H9 (cell line): ENCODE measurements around the gene SMAD3. TPM values are rescaled to one million over a fixed set of nuclear protein-coding genes. Genes with fewer than 3 reads are reported as not detected.

Source experiments
- DNase-seq: peaks from one replicate; pipeline ENCODE4 v3.0.0-alpha.2; 2017
- H2AFZ ChIP-seq: one replicate; pipeline ENCODE4 v1.6.1; 2013; ENCODE audit warnings: mild to moderate bottlenecking, low read length, control low read depth, moderate library complexity
- H2AK5ac ChIP-seq: 2 replicates; pipeline ENCODE4 v1.6.1; 2013; ENCODE audit warnings: low read length, control low read depth, mixed read lengths; ENCODE audit not compliant: insufficient read length
- H2BK120ac ChIP-seq: one replicate; pipeline ENCODE4 v1.6.1; 2013; ENCODE audit warnings: low read depth, mild to moderate bottlenecking, low read length, control low read depth, inconsistent platforms; ENCODE audit not compliant: poor library complexity, severe bottlenecking
- H2BK12ac ChIP-seq: 2 replicates; pipeline ENCODE4 v1.6.1; 2013; ENCODE audit warnings: low read length, control low read depth, mixed read lengths, low read depth; ENCODE audit not compliant: insufficient read length
- H2BK15ac ChIP-seq: 2 replicates; pipeline ENCODE4 v1.6.1; 2013; ENCODE audit warnings: low read depth, low read length, control low read depth
- H2BK20ac ChIP-seq: one replicate; pipeline ENCODE4 v1.6.1; 2013; ENCODE audit warnings: low read depth, mild to moderate bottlenecking, low read length, control low read depth, inconsistent platforms; ENCODE audit not compliant: poor library complexity, severe bottlenecking
- H2BK5ac ChIP-seq: 2 replicates; pipeline ENCODE4 v1.6.1; 2013; ENCODE audit warnings: low read length, control low read depth, mixed read lengths; ENCODE audit not compliant: insufficient read length
- H3K14ac ChIP-seq: 2 replicates; pipeline ENCODE4 v1.6.1; 2013; ENCODE audit warnings: low read length, control low read depth; ENCODE audit not compliant: insufficient read depth
- H3K18ac ChIP-seq: 2 replicates; pipeline ENCODE4 v1.6.1; 2013; ENCODE audit warnings: low read depth, mild to moderate bottlenecking, mixed read lengths, low read length, control low read depth; ENCODE audit not compliant: insufficient read length
- H3K23ac ChIP-seq: 2 replicates; pipeline ENCODE4 v1.6.1; 2013; ENCODE audit warnings: low read length, control low read depth, mixed read lengths, low read depth; ENCODE audit not compliant: insufficient read length
- H3K23me2 ChIP-seq: 2 replicates; pipeline ENCODE4 v1.6.1; 2013; ENCODE audit warnings: low read depth, mild to moderate bottlenecking, mixed read lengths, low read length, control low read depth; ENCODE audit not compliant: insufficient read length, poor library complexity, severe bottlenecking
- H3K27ac ChIP-seq: 2 replicates; pipeline ENCODE4 v1.5.1; 2013; ENCODE audit warnings: low read length, control low read depth, mixed read lengths, low read depth; ENCODE audit not compliant: insufficient read length
- H3K27me3 ChIP-seq: 2 replicates; pipeline ENCODE4 v1.6.1; 2013; ENCODE audit warnings: low read length, control low read depth, inconsistent platforms; ENCODE audit not compliant: insufficient read depth
- H3K4ac ChIP-seq: 2 replicates; pipeline ENCODE4 v1.6.1; 2013; ENCODE audit warnings: low read depth, mild to moderate bottlenecking, control low read depth, inconsistent platforms, low read length, moderate library complexity
- H3K4me1 ChIP-seq: 2 replicates; pipeline ENCODE4 v1.6.1; 2013; ENCODE audit warnings: low read length, control low read depth, inconsistent platforms; ENCODE audit not compliant: insufficient read depth
- H3K4me2 ChIP-seq: 2 replicates; pipeline ENCODE4 v1.6.1; 2013; ENCODE audit warnings: low read length, control low read depth, mixed read lengths; ENCODE audit not compliant: insufficient read length, insufficient read depth
- H3K56ac ChIP-seq: 2 replicates; pipeline ENCODE4 v1.6.1; 2013; ENCODE audit warnings: low read depth, mild to moderate bottlenecking, mixed read lengths, low read length, control low read depth; ENCODE audit not compliant: insufficient read length
- H3K79me1 ChIP-seq: 2 replicates; pipeline ENCODE4 v1.6.1; 2013; ENCODE audit warnings: low read depth, mild to moderate bottlenecking, moderate library complexity, low read length, control low read depth, inconsistent platforms; ENCODE audit not compliant: insufficient read depth, poor library complexity, severe bottlenecking
- H3K79me2 ChIP-seq: 2 replicates; pipeline ENCODE4 v1.6.1; 2013; ENCODE audit warnings: low read length, control low read depth, inconsistent platforms; ENCODE audit not compliant: insufficient read depth
- H3K9ac ChIP-seq: 2 replicates; pipeline ENCODE4 v1.6.1; 2013; ENCODE audit warnings: low read length, control low read depth, mixed read lengths; ENCODE audit not compliant: insufficient read length; ENCODE audit errors: extremely low read depth
- H3K9me3 ChIP-seq: one replicate; pipeline ENCODE4 v1.6.1; 2013; ENCODE audit warnings: low read depth, low read length, inconsistent platforms; ENCODE audit not compliant: control insufficient read depth
- H3T11ph ChIP-seq: one replicate; pipeline ENCODE4 v1.6.1; 2013; ENCODE audit warnings: mild to moderate bottlenecking, low read length, control low read depth, inconsistent platforms
- H4K20me1 ChIP-seq: one replicate; pipeline ENCODE4 v1.6.1; 2013; ENCODE audit not compliant: control insufficient read depth, insufficient read length, insufficient read depth
- H4K5ac ChIP-seq: 2 replicates; pipeline ENCODE4 v1.6.1; 2013; ENCODE audit warnings: low read depth, mild to moderate bottlenecking, mixed read lengths, low read length, control low read depth; ENCODE audit not compliant: insufficient read length
- H4K8ac ChIP-seq: replicated peaks from 2 replicates; pipeline ENCODE4 v1.6.1; 2013; ENCODE audit warnings: low read length, control low read depth, mixed read lengths, low read depth; ENCODE audit not compliant: insufficient read length
- H4K91ac ChIP-seq: 2 replicates; pipeline ENCODE4 v1.6.1; 2013; ENCODE audit warnings: low read depth, mild to moderate bottlenecking, moderate library complexity, mixed read lengths, low read length, control low read depth; ENCODE audit not compliant: insufficient read length
- H3K27ac Mint-ChIP-seq, 3 experiments: 2 replicates in 2 of 3; 3 replicates in 1 of 3; pipeline ENCODE4 v1.8.0; 2020 to 2021; ENCODE audit warnings: mixed read lengths in 3 of 3, mild to moderate bottlenecking in 1 of 3, moderate library complexity in 1 of 3
- H3K27me3 Mint-ChIP-seq: 2 replicates; pipeline ENCODE4 v1.8.0; 2021; ENCODE audit warnings: low read depth, mild to moderate bottlenecking, moderate library complexity, mixed read lengths
- H3K36me3 Mint-ChIP-seq, 3 experiments: 2 replicates in 2 of 3; 3 replicates in 1 of 3; pipeline ENCODE4 v1.8.0; 2020 to 2021; ENCODE audit warnings: low read depth in 3 of 3, mixed read lengths in 3 of 3; ENCODE audit not compliant: insufficient read depth in 1 of 3
- H3K4me1 Mint-ChIP-seq, 2 experiments: 2 replicates each; pipeline ENCODE4 v1.8.0; 2020; ENCODE audit warnings: mixed read lengths in 2 of 2
- H3K4me3 Mint-ChIP-seq, 2 experiments: 2 replicates in 1 of 2; 3 replicates in 1 of 2; pipeline ENCODE4 v1.8.0; 2020 to 2021; ENCODE audit warnings: mild to moderate bottlenecking in 2 of 2, mixed read lengths in 2 of 2, moderate library complexity in 1 of 2
- H3K9me3 Mint-ChIP-seq, 2 experiments: 2 replicates in 1 of 2; 3 replicates in 1 of 2; pipeline ENCODE4 v1.8.0; 2020; ENCODE audit warnings: mild to moderate bottlenecking in 2 of 2, mixed read lengths in 2 of 2, moderate library complexity in 1 of 2
- CTCF ChIP-seq: fragments of 200-600 bp; sonication (generic); conservative IDR thresholded peaks from 3 replicates; pipeline ENCODE4 v1.8.0; 2021; ENCODE audit warnings: antibody characterized with exemption, mild to moderate bottlenecking
- WGBS: extraction: QIAGEN DNeasy Blood & Tissue Kit; methylation state at CpG from one replicate; pipeline ENCODE4 v1.1.7; 2013; ENCODE audit warnings: missing lambda C conversion rate, low lambda C conversion rate, mixed read lengths; ENCODE audit not compliant: insufficient read length; ENCODE audit errors: extremely low coverage; 5-methylcytosine and 5-hydroxymethylcytosine counted together
- total RNA-seq: library from RNA; stranded (reverse); gene quantifications from 2 replicates; pipeline ENCODE4 v1.2.1, GENCODE V29; 2021

The SMAD3 gene
- total RNA-seq, 1 experiment from 2014 or later: 26.7 TPM

DNA sequence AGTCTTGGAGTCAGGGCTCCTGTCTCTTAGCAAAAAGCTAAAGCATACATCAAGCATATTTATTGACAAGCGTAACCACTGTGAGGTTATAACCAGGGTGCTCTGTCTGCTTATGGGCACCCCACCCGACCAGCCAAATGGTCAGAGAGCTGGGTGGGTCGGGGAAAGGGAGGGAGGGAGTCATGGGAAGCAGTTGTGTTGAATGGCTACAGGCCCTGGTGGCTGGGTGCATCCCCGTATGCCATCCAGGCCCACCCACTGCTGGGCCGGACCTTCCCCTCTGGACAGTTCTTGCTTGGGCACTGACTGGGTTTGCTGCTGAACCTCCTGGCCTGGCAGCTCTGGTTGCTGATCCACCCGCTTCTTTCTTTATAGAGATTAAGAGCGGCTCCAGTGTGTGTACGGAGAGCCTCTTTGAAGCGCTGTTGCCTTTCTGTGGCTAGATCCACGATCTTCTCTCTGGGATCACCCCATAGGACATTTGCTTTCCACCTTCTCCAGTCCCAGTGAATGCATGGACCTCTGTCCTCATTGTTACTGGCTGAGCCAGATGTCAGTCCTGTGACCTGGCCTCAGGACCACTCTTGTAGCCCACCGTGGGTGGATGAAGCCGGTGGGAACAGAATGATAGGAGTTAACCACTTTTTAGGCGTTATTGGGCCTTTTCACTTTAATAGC, 59.6 kb downstream of the SMAD3 start:
- no peaks in the 10 kb centered on the region for H3K9me3 Mint-ChIP-seq
- Histone ChIP-seq H4K91ac (no peak overlapping the region), H2BK120ac (no peak overlapping the region), H3K79me2 (no peaks in the 10 kb centered on the region; the same call in 1 of the 2 replicates), H3K4ac (no peak overlapping the region), H2BK15ac (no peak overlapping the region), H4K20me1 (no peaks in the 10 kb centered on the region), H3K23me2 (no peaks in the 10 kb centered on the region), H3K4me2 (no peak overlapping the region), H4K8ac (no peak overlapping the region), H3K9ac (no peak overlapping the region), H3K23ac (no peak overlapping the region), H3K27ac (no peak overlapping the region), H3K9me3 (no peaks in the 10 kb centered on the region), H3K18ac (no peak overlapping the region), H3K14ac (no peak overlapping the region), H3K4me1 (peaks cover 2% of the 10 kb centered on the region; the same call in 1 of the 2 replicates), H2AFZ (no peak overlapping the region), H3K27me3 (no peaks in the 10 kb centered on the region), H2BK20ac (no peak overlapping the region), H2AK5ac (no peak overlapping the region), H4K5ac (no peak overlapping the region), H2BK5ac (no peak overlapping the region), H3K56ac (no peak overlapping the region), H3K79me1 (no peaks in the 10 kb centered on the region), H2BK12ac (no peak overlapping the region), H3T11ph (no peak overlapping the region)
- H3K4me3 Mint-ChIP-seq: no peak overlapping the region
- H3K27ac Mint-ChIP-seq: peak overlapping the region; percentile 46 to 72 (median 53); a peak in 3 of 7 replicates
- no peaks in the 10 kb centered on the region for H3K27me3 Mint-ChIP-seq
- H3K4me1 Mint-ChIP-seq: peaks cover 22 to 33% of the 10 kb centered on the region in 2 experiments
- TF ChIP-seq CTCF: no peak
- DNase-seq: no peak
- WGBS: no CpG with 5 or more reads among the region's 13 CpGs
- peaks cover 0 to 5% (median 0%) of the 10 kb centered on the region in 3 experiments; a peak in 1 of 7 replicates for H3K36me3 Mint-ChIP-seq
